ENCODE results near the gene RNF25.

RNF25 gene

GRCh38 chr2:218671654-218672566 is at the start of gene RNF25, which contains the start of gene STK36:
RNF25 (minus strand) TSS chr2:218672002; CDS start chr2:218671970, 32 bp downstream.
STK36 (plus strand) TSS chr2:218672086; CDS start chr2:218672830, 744 bp downstream.
- intact Hi-C loops (cut with DNase I): loop anchor here (5.0 kb wide), 1 partner anchor 40 kb away; the partner anchor contains the start of gene TTLL4
- DNase-seq: peak; percentile 83 to 97 (median 92)

- DNase-seq: no peak
- intact Hi-C loops (cut with DNase I): no loop called here
These were observed 49.7 kb upstream of the RNF25 start for GRCh38 chr2:218721488-218721887.

GRCh38 chr2:218720048-218721041 is 48.5 kb upstream of the RNF25 start:
- intact Hi-C loops (cut with DNase I): no loop called here
- peak in 6 of 42 donors; percentile 13 to 60 (median 44) for DNase-seq

- intact Hi-C loops (cut with DNase I): no loop called here
- DNase-seq: no peak
These were observed 47.7 kb upstream of the RNF25 start for GRCh38 chr2:218719457-218719856.

GRCh38 chr2:218718058-218718457 is 46.3 kb upstream of the RNF25 start:
- intact Hi-C loops (cut with DNase I): no loop called here
- peak in 2 of 42 donors; percentile 12 to 54 for DNase-seq

GRCh38 chr2:218717262-218717661 is 45.5 kb upstream of the RNF25 start:
- intact Hi-C loops (cut with DNase I): no loop called here
- peak in 9 of 42 donors; percentile 16 to 65 (median 31) for DNase-seq

GRCh38 chr2:218716070-218716469 is 44.3 kb upstream of the RNF25 start:
- no peak for DNase-seq

GRCh38 chr2:218713922-218714321 is 42.1 kb upstream of the RNF25 start:
- no peak for DNase-seq
- intact Hi-C loops (cut with DNase I): loop anchor here (5.0 kb wide), 2 partner anchors 42 to 68 kb away; partner anchors contain the start of genes CYP27A1, RNF25 and STK36

More at GRCh38 chr2:218716070-218716469, 44.3 kb upstream of the RNF25 start:
- intact Hi-C loops (cut with DNase I): no loop called here

GRCh38 chr2:218711550-218711929 is 39.7 kb upstream of the RNF25 start:
- intact Hi-C loops (cut with DNase I): loop anchor here (2.0 to 5.0 kb wide), 3 partner anchors 39 to 139 kb away; partner anchors contain the start of genes CYP27A1, RNF25 and STK36
- DNase-seq: no peak

GRCh38 chr2:218710687-218711549 is 39.1 kb upstream of the RNF25 start, which contains the start of gene TTLL4:
TTLL4 (plus strand) TSS chr2:218710835; CDS start chr2:218737677, 26,842 bp downstream.
- peak; percentile 95 to 100 (median 99) for DNase-seq
- intact Hi-C loops (cut with DNase I): loop anchor here (2.0 to 5.0 kb wide), 3 partner anchors 39 to 140 kb away; partner anchors contain the start of genes CYP27A1, RNF25 and STK36

GRCh38 chr2:218710334-218710686 is 38.5 kb upstream of the RNF25 start:
- DNase-seq: peak in 1 of 42 donors; percentile 14
- intact Hi-C loops (cut with DNase I): loop anchor here (2.0 to 5.0 kb wide), 3 partner anchors 38 to 140 kb away; partner anchors contain the start of genes CYP27A1, RNF25 and STK36

GRCh38 chr2:218709908-218710307 is 38.1 kb upstream of the RNF25 start:
- intact Hi-C loops (cut with DNase I): loop anchor here (2.0 to 5.0 kb wide), 3 partner anchors 38 to 141 kb away; partner anchors contain the start of genes CYP27A1, RNF25 and STK36
- no peak for DNase-seq

- intact Hi-C loops (cut with DNase I): no loop called here
- no peak for DNase-seq
These were observed 36.3 kb upstream of the RNF25 start for GRCh38 chr2:218708086-218708485.

- no peak for DNase-seq
- intact Hi-C loops (cut with DNase I): no loop called here
These were observed 31.5 kb upstream of the RNF25 start for GRCh38 chr2:218703341-218703740.

- intact Hi-C loops (cut with DNase I): no loop called here
- DNase-seq: peak in 9 of 42 donors; percentile 11 to 54 (median 25)
These were observed 30.0 kb upstream of the RNF25 start for GRCh38 chr2:218701806-218702205.

GRCh38 chr2:218698885-218699284 is 27.1 kb upstream of the RNF25 start:
- intact Hi-C loops (cut with DNase I): no loop called here

GRCh38 chr2:218694405-218695145 is 22.8 kb upstream of the RNF25 start:
- intact Hi-C loops (cut with DNase I): no loop called here
- peak in 17 of 42 donors; percentile 12 to 73 (median 35) for DNase-seq

More at GRCh38 chr2:218698885-218699284, 27.1 kb upstream of the RNF25 start:
- no peak for DNase-seq
